GM12801 (cell line): ENCODE measurements around the gene MSI2.

Source experiments
- CTCF ChIP-seq: IDR thresholded peaks from one replicate; pipeline ENCODE4 v1.5.1; 2011; ENCODE audit warnings: control low read depth; ENCODE audit not compliant: insufficient read length; ENCODE audit errors: extremely low read depth

The MSI2 gene

GRCh38 chr17:57369509-57369945 lies 113.2 kb downstream of the MSI2 start:
- TF ChIP-seq CTCF, result no peak

GRCh38 chr17:57370037-57370581 lies 113.8 kb downstream of the MSI2 start:
- no peak for TF ChIP-seq CTCF

- TF ChIP-seq CTCF, result no peak
Measured at GRCh38 chr17:57370619-57371018, 114.3 kb downstream of the MSI2 start.

GRCh38 chr17:57372156-57372555 lies 115.8 kb downstream of the MSI2 start:
- no peak for TF ChIP-seq CTCF

GRCh38 chr17:57373048-57373447 lies 116.7 kb downstream of the MSI2 start:
- TF ChIP-seq CTCF, result no peak

- TF ChIP-seq CTCF, result no peak
Measured at GRCh38 chr17:57373756-57374155, 117.4 kb downstream of the MSI2 start.

- TF ChIP-seq CTCF, result no peak
Measured at GRCh38 chr17:57375040-57375769, 118.9 kb downstream of the MSI2 start.
